GM12873 (cell line): ENCODE results near the gene NKX2-3.

Experiments used
- CTCF ChIP-seq: IDR thresholded peaks from 2 replicates; pipeline ENCODE4 v1.5.1; 2012; ENCODE audit warnings: low read depth, mild to moderate bottlenecking, moderate library complexity, low read length, control low read depth; ENCODE audit not compliant: insufficient read depth; ENCODE audit errors: missing control alignments

Gene NKX2-3

GRCh38 chr10:99537989-99538917, 5.5 kb downstream of the NKX2-3 start:
- no peak for TF ChIP-seq CTCF

GRCh38 chr10:99539120-99539519, 6.4 kb downstream of the NKX2-3 start:
- no peak for TF ChIP-seq CTCF

GRCh38 chr10:99539820-99540219, 7.1 kb downstream of the NKX2-3 start:
- no peak for TF ChIP-seq CTCF

- no peak for TF ChIP-seq CTCF
Observed at GRCh38 chr10:99540306-99540656, 7.5 kb downstream of the NKX2-3 start.

- no peak for TF ChIP-seq CTCF
Observed at GRCh38 chr10:99540657-99541531, 8.2 kb downstream of the NKX2-3 start.

- no peak for TF ChIP-seq CTCF
Observed at GRCh38 chr10:99544322-99544721, 11.6 kb downstream of the NKX2-3 start.

GRCh38 chr10:99548041-99548530, 15.3 kb downstream of the NKX2-3 start:
- TF ChIP-seq CTCF, result peak; percentile 63
